A549 (cell line): ENCODE measurements around the gene JMJD4. TPM values are rescaled to one million over a fixed set of nuclear protein-coding genes. Genes with fewer than 3 reads are reported as not detected.

Experiments
- ATAC-seq, 2 experiments: fragments of 200-7000 bp in 1 of 2; fragments of >200 bp in 1 of 2; cut with Nextera tagmentation in 1 of 2; cut with Tn5 transposase in 1 of 2; 3 replicates each; pipeline versions ENCODE4 v1.8.0 to v1.9.1; 2018 to 2020; ENCODE audit warnings: mild to moderate bottlenecking in 1 of 2, moderate library complexity in 1 of 2
- CTCF ChIA-PET: fragments of 300-600 bp; sonication (Branson Sonifier 250); formaldehyde crosslinking; extraction: SDS; loops from one replicate; lab custom pipeline; 2021; ENCODE audit warnings: antibody characterized with exemption, inconsistent platforms; lab: Yijun Ruan, JAX
- POLR2A ChIA-PET: fragments of 350-600 bp; formaldehyde crosslinking; extraction: SDS; loops from one replicate; lab custom pipeline; 2021; ENCODE audit warnings: antibody characterized with exemption, inconsistent platforms; lab: Yijun Ruan, JAX
- DNase-seq, 2 experiments: peaks; one replicate each; pipeline versions ENCODE4 v3.0.0 to v3.0.0-alpha.2; 2011 to 2016; ENCODE audit warnings: low read depth in 1 of 2, low spot score in 1 of 2
- FAIRE-seq: peaks from 2 replicates; lab custom pipeline; 2011; peaks lifted over from hg19 to GRCh38; lab: Jason Lieb, UNC
- H3K27ac ChIP-seq, 2 experiments: fragments of >200 bp; sonication (Bioruptor Twin); formaldehyde crosslinking; 3 replicates each; pipeline ENCODE4 v1.5.1; 2016 to 2017
- H3K4me1 ChIP-seq: fragments of >200 bp; sonication (Bioruptor Twin); formaldehyde crosslinking; 3 replicates; pipeline ENCODE4 v1.6.1; 2016
- H3K4me2 ChIP-seq: fragments of >200 bp; sonication (Bioruptor Twin); formaldehyde crosslinking; 3 replicates; pipeline ENCODE4 v1.6.1; 2016
- H3K4me3 ChIP-seq: fragments of >200 bp; sonication (Bioruptor Twin); formaldehyde crosslinking; 3 replicates; pipeline ENCODE4 v1.5.1; 2016
- H3K9me3 ChIP-seq: fragments of >200 bp; sonication (Bioruptor Twin); formaldehyde crosslinking; 3 replicates; pipeline ENCODE4 v1.6.1; 2016
- BHLHE40 ChIP-seq: IDR thresholded peaks from 2 replicates; pipeline ENCODE4 v1.6.1; 2012; ENCODE audit warnings: low read depth, low read length, inconsistent platforms
- CEBPB ChIP-seq, 2 experiments: fragments of >200 bp in 1 of 2; sonication (Bioruptor Twin) in 1 of 2; formaldehyde crosslinking in 1 of 2; IDR thresholded peaks; 2 replicates each; pipeline ENCODE4 v1.6.1; 2012 to 2016
- CHD2 ChIP-seq: fragments of 150-350 bp; IDR thresholded peaks from 2 replicates; pipeline ENCODE4 v1.6.1; 2014; ENCODE audit warnings: low read length; ENCODE audit not compliant: partially characterized antibody
- CHD4 ChIP-seq: fragments of 200-600 bp; sonication (generic); IDR thresholded peaks from 2 replicates; pipeline ENCODE4 v1.6.1; 2016; ENCODE audit warnings: antibody characterized with exemption, mild to moderate bottlenecking, borderline replicate concordance
- EP300 ChIP-seq, 2 experiments: fragments of >200 bp; sonication (Bioruptor Twin); formaldehyde crosslinking; IDR thresholded peaks; 2 replicates in 1 of 2; 3 replicates in 1 of 2; pipeline ENCODE4 v1.6.1; 2016 to 2017
- ESRRA ChIP-seq: fragments of 150-350 bp; IDR thresholded peaks from 2 replicates; pipeline ENCODE4 v1.6.1; 2014; ENCODE audit warnings: mild to moderate bottlenecking, low read length, borderline replicate concordance
- FOSB ChIP-seq: fragments of 250-450 bp; sonication (Bioruptor Pico); IDR thresholded peaks from 2 replicates; pipeline ENCODE4 v1.5.0; 2020; ENCODE audit warnings: mild to moderate bottlenecking, moderate library complexity
- HDAC2 ChIP-seq: fragments of 200-600 bp; sonication (generic); IDR thresholded peaks from 2 replicates; pipeline ENCODE4 v1.6.1; 2016
- HOXA7 ChIP-seq: fragments of 250-450 bp; sonication (Bioruptor Pico); IDR thresholded peaks from 2 replicates; pipeline ENCODE4 v1.5.0; 2020; ENCODE audit warnings: mild to moderate bottlenecking, moderate library complexity
- HOXB13 ChIP-seq: fragments of 250-450 bp; sonication (Bioruptor Pico); IDR thresholded peaks from 2 replicates; pipeline ENCODE4 v1.5.0; 2020; ENCODE audit warnings: low read depth, mild to moderate bottlenecking, moderate library complexity
- JUN ChIP-seq, 2 experiments: fragments of >200 bp; sonication (Bioruptor Twin); formaldehyde crosslinking; IDR thresholded peaks; 2 replicates in 1 of 2; 3 replicates in 1 of 2; pipeline ENCODE4 v1.6.1; 2016 to 2017
- KDM1A ChIP-seq: fragments of 200-600 bp; sonication (generic); IDR thresholded peaks from 2 replicates; pipeline ENCODE4 v1.6.1; 2016; ENCODE audit warnings: low read depth, mild to moderate bottlenecking
- MAX ChIP-seq: IDR thresholded peaks from 2 replicates; pipeline ENCODE4 v1.6.1; 2012
- MYC ChIP-seq: IDR thresholded peaks from 2 replicates; pipeline ENCODE4 v1.6.1; 2012; ENCODE audit warnings: mild to moderate bottlenecking, inconsistent platforms, low read length, improper control_type of control experiment, borderline replicate concordance
- NFE2L2 ChIP-seq: fragments of 150-350 bp; conservative IDR thresholded peaks from 2 replicates; pipeline ENCODE4 v1.6.1; 2014; ENCODE audit warnings: low read length
- NPAS2 ChIP-seq: fragments of 250-450 bp; sonication (Bioruptor Pico); IDR thresholded peaks from 2 replicates; pipeline ENCODE4 v1.8.0; 2022; ENCODE audit warnings: mild to moderate bottlenecking, moderate library complexity, borderline replicate concordance
- NR3C1 ChIP-seq: fragments of >200 bp; sonication (Bioruptor Twin); formaldehyde crosslinking; IDR thresholded peaks from 3 replicates; pipeline ENCODE4 v1.6.1; 2017
- PBX3 ChIP-seq: IDR thresholded peaks from 2 replicates; pipeline ENCODE4 v1.6.1; 2012
- POLR2A ChIP-seq: IDR thresholded peaks from 2 replicates; pipeline ENCODE4 v1.6.1; 2012; ENCODE audit warnings: mild to moderate bottlenecking, low read length
- RAD21 ChIP-seq, 2 experiments: fragments of >200 bp in 1 of 2; sonication (Bioruptor Twin) in 1 of 2; formaldehyde crosslinking in 1 of 2; IDR thresholded peaks in 1 of 2; conservative IDR thresholded peaks in 1 of 2; 2 replicates in 1 of 2; 3 replicates in 1 of 2; pipeline ENCODE4 v1.6.1; 2012 to 2018; ENCODE audit warnings: inconsistent platforms in 1 of 2
- RARB ChIP-seq: fragments of 250-450 bp; sonication (Bioruptor Pico); IDR thresholded peaks from 2 replicates; pipeline ENCODE4 v1.8.0; 2021; ENCODE audit warnings: mild to moderate bottlenecking, moderate library complexity
- RFX5 ChIP-seq: fragments of 450-650 bp; IDR thresholded peaks from 2 replicates; pipeline ENCODE4 v1.7.1; 2014; ENCODE audit warnings: antibody characterized with exemption, mild to moderate bottlenecking, moderate library complexity
- SMC3 ChIP-seq: fragments of >200 bp; sonication (Bioruptor Twin); formaldehyde crosslinking; IDR thresholded peaks from 3 replicates; pipeline ENCODE4 v1.6.1; 2018; ENCODE audit warnings: inconsistent platforms
- ZC3H11A ChIP-seq: fragments of 450-650 bp; IDR thresholded peaks from 2 replicates; pipeline ENCODE4 v1.6.1; 2014; ENCODE audit warnings: antibody characterized with exemption, mild to moderate bottlenecking
- ZSCAN20 ChIP-seq: fragments of 250-450 bp; sonication (Bioruptor Pico); IDR thresholded peaks from 2 replicates; pipeline ENCODE4 v1.8.0; 2022; ENCODE audit warnings: mild to moderate bottlenecking, moderate library complexity
- WGBS: methylation state at CpG from one replicate; pipeline ENCODE4 v1.1.6; 2017; ENCODE audit errors: missing lambda C conversion rate; 5-methylcytosine and 5-hydroxymethylcytosine counted together
- polyA plus RNA-seq, 4 experiments: library from polyadenylated mRNA; depleted of rRNA in 3 of 4; stranded (reverse); fragments of >200 nt; fragmentation: RNase III in 1 of 4; extraction: RNeasy Plus Mini Kit Qiagen cat#74134 plus additional on column Dnase treatment in 1 of 4; gene quantifications; 2 replicates in 3 of 4; 3 replicates in 1 of 4; pipeline ENCODE4 v1.2.3, GENCODE V29; 2011 to 2017
- TF ChIP-seq, protein P1 (sequence below): fragments of >200 bp; sonication (Bioruptor Twin); formaldehyde crosslinking; IDR thresholded peaks from 2 replicates; pipeline ENCODE4 v1.6.1; 2016
- TF ChIP-seq, protein P2 (sequence below): fragments of 250-450 bp; sonication (Bioruptor Pico); IDR thresholded peaks from 2 replicates; pipeline ENCODE4 v1.5.0; 2020; ENCODE audit warnings: low read depth, mild to moderate bottlenecking, moderate library complexity

Gene JMJD4
- polyA plus RNA-seq, 2 of the 4 experiments (the other 2 are of a cell fraction), result 18.8 to 21.2 TPM

- TF ChIP-seq ESRRA (no peak), FOSB (CRISPR knock-in tag) (no peak), RARB (CRISPR knock-in tag) (no peak), ZSCAN20 (CRISPR knock-in tag) (no peak), NPAS2 (CRISPR knock-in tag) (no peak), EP300 (IDR thresholded peaks at IDR 0.05) (no peak), MAX (no peak), HOXB13 (no peak), CHD2 (no peak), BHLHE40 (no peak), CHD4 (no peak), HDAC2 (no peak), KDM1A (no peak), NR3C1 (no peak)
- H3K27ac ChIP-seq, result no peak overlapping the region
- no peak for DNase-seq
- H3K4me1 ChIP-seq, result no peaks in the 10 kb centered on the region
- no peak for FAIRE-seq
- ChIA-PET CTCF (interaction anchor here (1.0 kb wide), 1 partner anchor 15 kb away, joined by 7 read pairs; no protein-coding TSS in a partner anchor), POLR2A (no interaction called here)
- ATAC-seq, result no peak
- no peak overlapping the region for H3K4me3 ChIP-seq
- WGBS, result 91% methylated on average over 1 of the region's 4 CpGs
- H3K4me2 ChIP-seq, result no peak overlapping the region
- H3K9me3 ChIP-seq, result no peaks in the 10 kb centered on the region
These were observed 42.5 kb upstream of the JMJD4 start for GRCh38 chr1:227777646-227778045.

- no peak for ATAC-seq
- no peak for DNase-seq
- H3K27ac ChIP-seq, result no peak overlapping the region
- ChIA-PET CTCF (no interaction called here), POLR2A (no interaction called here)
- H3K4me1 ChIP-seq, result no peaks in the 10 kb centered on the region
- WGBS, result 84% methylated on average over 11 of the region's 11 CpGs
- TF ChIP-seq ZC3H11A (no peak), HDAC2 (no peak), HOXA7 (CRISPR knock-in tag) (no peak), CHD4 (no peak), POLR2A (no peak), CEBPB (IDR thresholded peaks at IDR 0.05) (no peak), PBX3 (no peak), RFX5 (no peak), JUN (IDR thresholded peaks at IDR 0.05) (no peak), RARB (CRISPR knock-in tag) (no peak), MYC (no peak), NFE2L2 (no peak), SMC3 (no peak), NR3C1 (no peak), RAD21 (conservative IDR thresholded peaks at IDR 0.05 in 1 of 2, IDR thresholded peaks at IDR 0.05 in 1 of 2) (no peak)
- TF ChIP-seq, protein P1, sequence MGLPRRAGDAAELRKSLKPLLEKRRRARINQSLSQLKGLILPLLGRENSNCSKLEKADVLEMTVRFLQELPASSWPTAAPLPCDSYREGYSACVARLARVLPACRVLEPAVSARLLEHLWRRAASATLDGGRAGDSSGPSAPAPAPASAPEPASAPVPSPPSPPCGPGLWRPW, result no peak
- TF ChIP-seq, protein P2, sequence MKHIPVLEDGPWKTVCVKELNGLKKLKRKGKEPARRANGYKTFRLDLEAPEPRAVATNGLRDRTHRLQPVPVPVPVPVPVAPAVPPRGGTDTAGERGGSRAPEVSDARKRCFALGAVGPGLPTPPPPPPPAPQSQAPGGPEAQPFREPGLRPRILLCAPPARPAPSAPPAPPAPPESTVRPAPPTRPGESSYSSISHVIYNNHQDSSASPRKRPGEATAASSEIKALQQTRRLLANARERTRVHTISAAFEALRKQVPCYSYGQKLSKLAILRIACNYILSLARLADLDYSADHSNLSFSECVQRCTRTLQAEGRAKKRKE, result no peak
- H3K9me3 ChIP-seq, result no peaks in the 10 kb centered on the region
- FAIRE-seq, result no peak
- no peak overlapping the region for H3K4me3 ChIP-seq
- H3K4me2 ChIP-seq, result no peak overlapping the region
These were observed 42.1 kb upstream of the JMJD4 start for GRCh38 chr1:227777156-227777555.
